Measurements from ENCODE around the gene OST4. TPM values are rescaled to one million over a fixed set of nuclear protein-coding genes. Genes with fewer than 3 reads are reported as not detected.
"Not testable (repeated sequence)": the region's sequence is repeated elsewhere in the genome, so short reads cannot be mapped to it uniquely, and the experiment has no call there.

OST4 gene
- total RNA-seq, 1 experiment from 2014 or later, result 257 TPM

DNA sequence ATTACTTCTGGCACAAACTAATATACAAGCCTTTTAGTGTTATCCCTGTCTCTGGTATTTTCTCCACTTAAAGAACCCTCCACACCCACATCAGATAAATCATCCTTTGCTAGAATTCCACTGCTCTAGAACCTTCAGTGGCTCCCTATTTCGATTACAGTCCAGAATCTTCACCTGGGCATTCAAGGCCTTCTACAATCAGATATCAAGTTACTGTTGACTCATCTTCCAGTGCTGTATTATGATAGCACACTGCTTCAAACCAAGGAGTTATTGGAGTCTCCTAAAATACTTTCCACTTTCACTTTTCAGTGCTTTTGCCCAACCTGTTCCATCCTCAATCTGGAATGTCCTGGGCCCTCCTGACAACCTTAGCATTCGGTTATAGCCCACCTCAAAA is 44.1 kb upstream of the OST4 start:
- no peaks in the 10 kb centered on the region for H3K9me3 Mint-ChIP-seq (ENCODE audit: unreplicated experiment)
- no peak for DNase-seq (ENCODE audit: unreplicated experiment)
- CTCF ChIA-PET, result interaction anchor here (0.5 to 1.3 kb wide), 3 partner anchors 16 to 188 kb away, joined by 3 to 4 read pairs (median 3); no protein-coding TSS in a partner anchor
- H3K27me3 Mint-ChIP-seq (ENCODE audit: insufficient read depth, unreplicated experiment), result no peaks in the 10 kb centered on the region
- TF ChIP-seq, protein P1, sequence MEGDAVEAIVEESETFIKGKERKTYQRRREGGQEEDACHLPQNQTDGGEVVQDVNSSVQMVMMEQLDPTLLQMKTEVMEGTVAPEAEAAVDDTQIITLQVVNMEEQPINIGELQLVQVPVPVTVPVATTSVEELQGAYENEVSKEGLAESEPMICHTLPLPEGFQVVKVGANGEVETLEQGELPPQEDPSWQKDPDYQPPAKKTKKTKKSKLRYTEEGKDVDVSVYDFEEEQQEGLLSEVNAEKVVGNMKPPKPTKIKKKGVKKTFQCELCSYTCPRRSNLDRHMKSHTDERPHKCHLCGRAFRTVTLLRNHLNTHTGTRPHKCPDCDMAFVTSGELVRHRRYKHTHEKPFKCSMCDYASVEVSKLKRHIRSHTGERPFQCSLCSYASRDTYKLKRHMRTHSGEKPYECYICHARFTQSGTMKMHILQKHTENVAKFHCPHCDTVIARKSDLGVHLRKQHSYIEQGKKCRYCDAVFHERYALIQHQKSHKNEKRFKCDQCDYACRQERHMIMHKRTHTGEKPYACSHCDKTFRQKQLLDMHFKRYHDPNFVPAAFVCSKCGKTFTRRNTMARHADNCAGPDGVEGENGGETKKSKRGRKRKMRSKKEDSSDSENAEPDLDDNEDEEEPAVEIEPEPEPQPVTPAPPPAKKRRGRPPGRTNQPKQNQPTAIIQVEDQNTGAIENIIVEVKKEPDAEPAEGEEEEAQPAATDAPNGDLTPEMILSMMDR (IDR thresholded peaks at IDR 0.05; ENCODE audit: unreplicated experiment), result no peak
- no peaks in the 10 kb centered on the region for H3K4me1 Mint-ChIP-seq (ENCODE audit: insufficient read depth, unreplicated experiment)
- no peak overlapping the region for H3K27ac Mint-ChIP-seq (ENCODE audit: low read depth, unreplicated experiment)
- no peak overlapping the region for H3K4me3 Mint-ChIP-seq (ENCODE audit: unreplicated experiment)
- no peaks in the 10 kb centered on the region for H3K36me3 Mint-ChIP-seq (ENCODE audit: insufficient read depth, unreplicated experiment)
- POLR2A ChIA-PET, result interaction anchor here (1.1 kb wide), 1 partner anchor 14 kb away, joined by 4 read pairs; no protein-coding TSS in a partner anchor
- BruUV-seq (replicated peaks), result no TSS peak
- intact Hi-C loops (cut with micrococcal nuclease), result no loop called here

DNA sequence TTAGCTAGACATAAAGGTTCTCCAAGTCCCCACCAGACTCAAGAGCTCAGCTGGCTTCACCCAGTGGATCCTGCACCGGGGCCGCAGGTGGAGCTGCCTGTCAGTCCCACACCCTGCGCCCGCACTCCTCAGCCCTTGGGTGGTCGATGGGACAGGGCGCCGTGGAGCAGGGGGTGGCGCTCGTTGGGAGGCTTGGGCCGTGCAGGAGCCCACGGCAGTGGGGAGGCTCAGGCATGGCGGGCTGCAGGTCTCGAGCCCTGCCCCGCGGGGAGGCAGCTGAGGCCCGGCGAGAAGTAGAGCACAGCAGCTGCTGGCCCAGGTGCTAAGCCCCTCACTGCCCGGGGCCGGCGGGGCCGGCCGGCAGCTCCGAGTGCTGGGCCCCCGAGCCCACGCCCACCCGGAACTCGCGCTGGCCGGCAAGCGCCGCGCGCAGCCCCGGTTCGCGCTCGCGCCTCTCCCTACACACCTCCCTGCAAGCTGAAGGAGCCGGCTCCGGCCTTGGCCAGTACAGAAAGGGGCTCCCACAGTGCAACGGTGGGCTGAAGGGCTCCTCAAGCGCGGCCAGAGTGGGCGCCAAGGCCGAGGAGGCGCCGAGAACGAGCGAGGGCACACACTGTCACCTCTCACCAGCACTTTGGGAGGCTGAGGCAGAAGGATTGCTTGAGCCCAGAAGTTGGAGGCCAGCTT is 40.1 kb upstream of the OST4 start:
- ChIA-PET CTCF (interaction anchor here (0.6 to 2.1 kb wide), 5 partner anchors 13 to 191 kb away, joined by 3 to 8 read pairs (median 5); partner anchors contain the start of gene OST4), POLR2A (interaction anchor here (1.0 to 1.1 kb wide), 2 partner anchors 25 to 128 kb away, joined by 3 read pairs; partner anchors contain the start of gene KHK)
- DNase-seq (ENCODE audit: unreplicated experiment); H3K4me1 Mint-ChIP-seq (ENCODE audit: insufficient read depth, unreplicated experiment); H3K4me3 Mint-ChIP-seq (ENCODE audit: unreplicated experiment); intact Hi-C loops (cut with micrococcal nuclease); H3K27ac Mint-ChIP-seq (ENCODE audit: low read depth, unreplicated experiment); H3K9me3 Mint-ChIP-seq (ENCODE audit: unreplicated experiment); H3K27me3 Mint-ChIP-seq (ENCODE audit: insufficient read depth, unreplicated experiment); BruUV-seq (replicated peaks); H3K36me3 Mint-ChIP-seq (ENCODE audit: insufficient read depth, unreplicated experiment): not testable (repeated sequence)

DNA sequence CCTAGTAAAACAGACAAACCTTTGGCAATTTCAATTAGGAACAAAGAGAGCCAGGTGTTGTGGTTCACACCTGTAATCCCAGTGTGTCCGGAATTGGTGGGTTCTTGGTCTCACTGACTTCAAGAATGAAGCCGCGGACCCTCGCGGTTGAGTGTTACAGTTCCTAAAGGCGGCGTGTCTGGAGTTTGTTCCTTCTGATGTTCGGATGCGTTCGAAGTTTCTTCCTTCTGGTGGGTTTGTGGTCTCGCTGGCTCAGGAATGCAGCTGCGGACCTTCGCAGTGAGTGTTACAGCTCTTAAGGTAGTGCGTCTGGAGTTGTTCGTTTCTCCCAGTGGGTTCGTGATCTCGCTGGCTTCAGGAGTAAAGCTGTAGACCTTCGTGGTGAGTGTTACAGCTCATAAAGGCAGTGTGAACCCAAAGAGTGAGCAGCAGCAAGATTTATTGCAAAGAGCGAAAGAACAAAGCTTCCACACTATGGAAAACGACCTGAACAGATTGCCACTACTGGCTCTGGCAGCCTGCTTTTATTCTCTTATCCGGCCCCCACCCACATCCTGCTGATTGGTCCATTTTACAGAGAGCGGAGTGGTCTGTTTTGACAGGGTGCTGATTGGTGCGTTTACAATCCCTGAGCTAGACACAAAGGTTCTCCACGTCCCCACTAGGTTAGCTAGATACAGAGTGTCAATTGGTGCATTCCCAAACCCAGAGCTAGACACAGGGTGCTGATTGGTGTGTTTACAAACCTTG is 39.3 kb upstream of the OST4 start:
- H3K36me3 Mint-ChIP-seq (ENCODE audit: insufficient read depth, unreplicated experiment); H3K27me3 Mint-ChIP-seq (ENCODE audit: insufficient read depth, unreplicated experiment); H3K9me3 Mint-ChIP-seq (ENCODE audit: unreplicated experiment); DNase-seq (ENCODE audit: unreplicated experiment); H3K27ac Mint-ChIP-seq (ENCODE audit: low read depth, unreplicated experiment); intact Hi-C loops (cut with micrococcal nuclease); H3K4me3 Mint-ChIP-seq (ENCODE audit: unreplicated experiment); H3K4me1 Mint-ChIP-seq (ENCODE audit: insufficient read depth, unreplicated experiment); BruUV-seq (replicated peaks): not testable (repeated sequence)
- ChIA-PET POLR2A (interaction anchor here (1.0 kb wide), 1 partner anchor 129 kb away, joined by 3 read pairs; no protein-coding TSS in a partner anchor), CTCF (interaction anchor here (1.4 to 1.6 kb wide), 2 partner anchors 13 to 192 kb away, joined by 3 to 6 read pairs; no protein-coding TSS in a partner anchor)

DNA sequence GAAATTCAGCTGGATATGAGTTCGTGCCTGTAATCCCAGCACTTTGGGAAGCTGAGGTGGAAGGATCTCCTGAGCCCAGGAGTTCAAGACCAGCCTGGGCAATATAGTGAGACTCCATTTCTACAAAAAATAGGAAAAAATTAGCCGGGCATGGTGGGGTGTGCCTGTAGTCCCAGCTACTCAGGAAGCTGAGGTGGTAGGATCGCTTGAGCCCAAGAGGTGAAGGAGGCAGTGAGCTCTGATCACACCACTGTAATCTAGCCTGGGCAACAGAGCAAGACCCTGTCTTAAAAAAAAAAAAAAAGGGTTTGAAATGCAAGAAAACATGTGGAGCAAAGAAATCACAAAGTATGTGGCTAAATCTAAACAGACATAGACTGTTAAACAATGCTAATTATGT is 37.6 kb upstream of the OST4 start:
- Mint-ChIP-seq H3K4me3 (ENCODE audit: unreplicated experiment) (no peak overlapping the region), H3K4me1 (ENCODE audit: insufficient read depth, unreplicated experiment) (no peaks in the 10 kb centered on the region), H3K27ac (ENCODE audit: low read depth, unreplicated experiment) (no peak overlapping the region), H3K36me3 (ENCODE audit: insufficient read depth, unreplicated experiment) (peaks cover 9% of the 10 kb centered on the region), H3K9me3 (ENCODE audit: unreplicated experiment) (no peaks in the 10 kb centered on the region), H3K27me3 (ENCODE audit: insufficient read depth, unreplicated experiment) (no peaks in the 10 kb centered on the region)
- ChIA-PET POLR2A (interaction anchor here (0.6 to 1.2 kb wide), 2 partner anchors 9 to 185 kb away, joined by 3 to 4 read pairs; no protein-coding TSS in a partner anchor), CTCF (interaction anchor here (1.0 to 1.1 kb wide), 3 partner anchors 10 to 171 kb away, joined by 3 to 8 read pairs (median 4); no protein-coding TSS in a partner anchor)
- TF ChIP-seq, protein P1 (IDR thresholded peaks at IDR 0.05; ENCODE audit: unreplicated experiment), result no peak
- intact Hi-C loops (cut with micrococcal nuclease), result no loop called here
- no peak for DNase-seq (ENCODE audit: unreplicated experiment)
- no TSS peak for BruUV-seq (replicated peaks)

All from MCF 10A (cell line).